ENCODE results near the gene TMEM154. TPM values are rescaled to one million over a fixed set of nuclear protein-coding genes. Genes with fewer than 3 reads are reported as not detected.

TMEM154 gene
- total RNA-seq, 4 donors from 2014 or later: 0.44 to 1.8 (median 1.1) TPM

DNA sequence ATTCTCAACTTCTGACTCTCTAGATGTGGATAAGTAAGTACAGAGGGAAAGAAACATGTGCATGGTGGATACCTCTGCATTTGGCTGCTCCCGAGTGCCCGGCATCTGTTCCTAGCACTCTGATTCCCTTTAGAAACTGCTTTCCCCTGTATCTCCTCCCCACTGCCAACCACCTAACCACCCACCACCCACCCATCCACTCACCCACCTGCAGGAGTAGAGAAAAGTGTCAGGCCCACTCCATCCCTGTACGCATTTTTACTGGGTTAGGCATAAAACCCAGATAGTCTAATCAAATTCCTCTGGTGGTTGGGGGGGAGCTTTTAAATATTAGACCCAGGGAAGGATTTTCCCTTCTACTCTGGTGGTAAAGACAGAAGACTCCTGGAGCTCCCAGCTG lies 63.0 kb downstream of the TMEM154 start:
- Histone ChIP-seq H3K36me3 (no peaks in the 10 kb centered on the region), H3K4me1 (no peaks in the 10 kb centered on the region), H3K9me3 (no peaks in the 10 kb centered on the region), H3K4me3 (no peak overlapping the region), H3K27ac (no peak overlapping the region), H3K27me3 (no peaks in the 10 kb centered on the region)
- no peak for DNase-seq (ENCODE audit: low spot score in 2 of 2)
- WGBS, 2 donors: 75 to 85% methylated on average over 3 of the region's 3 CpGs
- TF ChIP-seq POLR2A (IDR thresholded peaks at IDR 0.05): no peak
- TF ChIP-seq EP300 (IDR thresholded peaks at IDR 0.05): no peak
- TF ChIP-seq, protein P1, sequence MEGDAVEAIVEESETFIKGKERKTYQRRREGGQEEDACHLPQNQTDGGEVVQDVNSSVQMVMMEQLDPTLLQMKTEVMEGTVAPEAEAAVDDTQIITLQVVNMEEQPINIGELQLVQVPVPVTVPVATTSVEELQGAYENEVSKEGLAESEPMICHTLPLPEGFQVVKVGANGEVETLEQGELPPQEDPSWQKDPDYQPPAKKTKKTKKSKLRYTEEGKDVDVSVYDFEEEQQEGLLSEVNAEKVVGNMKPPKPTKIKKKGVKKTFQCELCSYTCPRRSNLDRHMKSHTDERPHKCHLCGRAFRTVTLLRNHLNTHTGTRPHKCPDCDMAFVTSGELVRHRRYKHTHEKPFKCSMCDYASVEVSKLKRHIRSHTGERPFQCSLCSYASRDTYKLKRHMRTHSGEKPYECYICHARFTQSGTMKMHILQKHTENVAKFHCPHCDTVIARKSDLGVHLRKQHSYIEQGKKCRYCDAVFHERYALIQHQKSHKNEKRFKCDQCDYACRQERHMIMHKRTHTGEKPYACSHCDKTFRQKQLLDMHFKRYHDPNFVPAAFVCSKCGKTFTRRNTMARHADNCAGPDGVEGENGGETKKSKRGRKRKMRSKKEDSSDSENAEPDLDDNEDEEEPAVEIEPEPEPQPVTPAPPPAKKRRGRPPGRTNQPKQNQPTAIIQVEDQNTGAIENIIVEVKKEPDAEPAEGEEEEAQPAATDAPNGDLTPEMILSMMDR (IDR thresholded peaks at IDR 0.05): no peak

DNA sequence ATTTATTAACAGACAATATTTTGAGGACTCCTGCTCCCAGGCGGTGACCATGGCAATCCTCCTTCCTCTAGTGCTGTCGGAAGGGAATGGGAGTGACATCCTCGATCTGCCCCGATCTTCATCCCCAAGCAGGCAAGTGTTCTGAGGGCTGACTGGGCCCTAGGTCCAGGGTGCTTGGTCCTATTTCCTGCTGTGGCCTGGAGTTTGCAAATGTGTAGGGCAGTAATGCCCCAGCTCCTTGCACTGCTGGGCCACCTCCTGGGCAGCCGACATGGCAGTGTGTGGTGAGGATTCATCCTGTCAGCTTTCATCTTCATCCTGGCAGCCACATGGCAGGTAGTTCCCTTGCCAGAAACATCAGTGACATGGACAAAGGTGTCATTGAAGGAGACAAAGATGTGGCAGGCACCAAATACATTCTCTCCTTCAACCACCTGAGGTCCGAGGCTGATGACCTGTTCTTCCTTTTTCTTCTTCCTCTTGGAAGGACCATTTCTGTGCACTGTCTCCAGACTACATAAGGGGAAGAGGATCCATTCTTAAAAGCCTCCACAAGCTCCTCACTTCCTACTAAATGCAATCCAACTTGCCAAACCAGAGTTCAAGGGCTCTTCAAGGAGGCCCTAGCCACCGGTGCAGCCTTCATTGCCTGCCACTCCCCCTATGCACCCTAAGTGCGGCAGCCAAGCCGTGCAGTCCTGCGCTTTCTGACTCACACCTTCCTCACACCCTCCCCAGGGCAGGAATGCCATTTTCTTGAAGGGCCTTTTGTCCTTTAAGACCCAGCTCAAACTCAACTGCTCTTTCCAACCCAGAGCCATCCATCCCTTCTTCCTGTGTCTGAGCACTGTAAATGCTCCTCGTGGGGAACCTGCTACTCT lies 65.7 kb downstream of the TMEM154 start:
- 83 to 86% methylated on average over 11 of the region's 11 CpGs for WGBS, 2 donors
- Histone ChIP-seq H3K9me3 (no peaks in the 10 kb centered on the region), H3K4me3 (no peak overlapping the region), H3K27me3 (no peaks in the 10 kb centered on the region), H3K4me1 (no peaks in the 10 kb centered on the region), H3K27ac (no peak overlapping the region), H3K36me3 (no peaks in the 10 kb centered on the region)
- DNase-seq (ENCODE audit: low spot score in 2 of 2): no peak
- TF ChIP-seq POLR2A (IDR thresholded peaks at IDR 0.05) (no peak), EP300 (IDR thresholded peaks at IDR 0.05) (no peak)
- TF ChIP-seq, protein P1 (IDR thresholded peaks at IDR 0.05): no peak

DNA sequence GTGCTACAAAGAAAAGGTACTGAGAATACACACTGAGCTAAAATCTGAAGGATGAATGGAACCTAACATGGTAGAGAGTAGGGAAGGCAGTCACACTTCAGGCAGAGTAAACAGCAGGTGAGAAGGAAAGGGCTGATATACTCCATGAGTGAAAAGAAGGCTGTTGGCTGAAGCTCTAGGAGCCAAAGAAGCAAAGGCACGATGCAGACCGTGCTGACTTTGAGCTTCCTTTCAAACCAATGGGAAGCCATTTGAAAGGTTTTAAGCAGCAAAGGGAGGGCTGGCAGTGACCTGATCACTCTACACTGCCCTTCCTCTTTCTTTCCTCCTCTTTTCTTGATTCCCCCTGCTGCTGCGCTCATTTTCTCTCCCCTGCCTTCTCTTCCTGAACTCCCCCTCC lies 66.4 kb downstream of the TMEM154 start:
- Histone ChIP-seq H3K4me1 (no peaks in the 10 kb centered on the region), H3K27me3 (no peaks in the 10 kb centered on the region), H3K36me3 (no peaks in the 10 kb centered on the region), H3K27ac (no peak overlapping the region), H3K9me3 (no peaks in the 10 kb centered on the region), H3K4me3 (no peak overlapping the region)
- WGBS, 2 donors: 57 to 61% methylated on average over 3 of the region's 3 CpGs
- TF ChIP-seq, protein P1 (IDR thresholded peaks at IDR 0.05): no peak
- no peak for TF ChIP-seq POLR2A (IDR thresholded peaks at IDR 0.05)
- TF ChIP-seq EP300 (IDR thresholded peaks at IDR 0.05): no peak
- DNase-seq (ENCODE audit: low spot score in 2 of 2): no peak

DNA sequence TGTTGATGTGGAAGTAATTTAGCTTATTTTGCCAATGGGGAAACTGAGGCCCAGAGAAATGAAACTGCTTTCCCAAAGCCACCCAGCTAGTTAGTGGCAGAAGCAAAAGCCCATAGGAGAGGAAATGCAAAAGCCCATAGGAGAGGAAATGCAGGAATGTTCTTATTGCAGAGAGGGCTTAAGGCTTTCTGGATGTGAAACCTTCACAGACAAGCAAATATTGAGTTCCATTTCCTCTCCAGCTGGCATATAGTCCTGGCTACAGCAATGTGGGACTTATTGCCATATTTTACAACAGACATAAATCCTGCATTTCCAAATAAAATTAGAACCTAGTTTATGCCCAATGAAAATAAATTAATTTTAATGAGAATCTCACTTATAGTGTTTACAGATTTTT lies 69.7 kb downstream of the TMEM154 start:
- no peak for DNase-seq (ENCODE audit: low spot score in 2 of 2)
- TF ChIP-seq EP300 (IDR thresholded peaks at IDR 0.05): no peak
- no peak for TF ChIP-seq POLR2A (IDR thresholded peaks at IDR 0.05)
- TF ChIP-seq, protein P1 (IDR thresholded peaks at IDR 0.05): no peak

DNA sequence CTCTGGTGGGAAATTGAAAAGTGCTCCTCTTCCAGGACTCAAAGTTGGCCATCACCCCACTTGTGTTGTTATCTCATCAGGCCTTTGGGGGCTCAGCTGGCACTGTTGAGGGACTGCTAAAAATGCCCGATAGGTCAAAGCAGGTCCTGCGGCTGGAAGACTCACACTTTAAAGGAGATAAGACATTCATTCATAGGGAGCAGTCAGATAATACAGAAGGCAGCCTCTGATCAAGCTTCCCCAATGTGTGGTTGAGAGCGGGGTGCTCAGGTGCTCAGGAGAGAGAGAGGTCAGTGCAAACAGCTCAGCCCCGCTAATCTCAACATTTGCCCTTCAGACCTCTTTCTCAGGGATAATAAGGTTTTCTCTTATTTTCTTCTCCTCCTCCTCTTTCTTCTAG lies 70.3 kb downstream of the TMEM154 start:
- peaks cover 0 to 14% (median 0%) of the 10 kb centered on the region in 4 donors for H3K4me1 ChIP-seq
- 85 to 86% methylated on average over 4 of the region's 4 CpGs for WGBS, 2 donors
- no peak for DNase-seq (ENCODE audit: low spot score in 2 of 2)
- H3K4me3 ChIP-seq: no peak overlapping the region
- no peak overlapping the region for H3K27ac ChIP-seq
- TF ChIP-seq POLR2A (IDR thresholded peaks at IDR 0.05): no peak
- TF ChIP-seq, protein P1 (IDR thresholded peaks at IDR 0.05): no peak
- no peaks in the 10 kb centered on the region for H3K27me3 ChIP-seq
- H3K9me3 ChIP-seq: no peaks in the 10 kb centered on the region
- H3K36me3 ChIP-seq: no peaks in the 10 kb centered on the region

More for the DNA sequence above, 69.7 kb downstream of the TMEM154 start:
- Histone ChIP-seq H3K36me3 (no peaks in the 10 kb centered on the region), H3K27me3 (no peaks in the 10 kb centered on the region), H3K9me3 (no peaks in the 10 kb centered on the region), H3K4me1 (peaks cover 0 to 14% (median 0%) of the 10 kb centered on the region in 4 donors), H3K4me3 (no peak overlapping the region), H3K27ac (no peak overlapping the region)

Measured in tibial nerve (tissue), 4 donors.